AG10803 (cell line): Measurements from ENCODE around the gene ZMIZ1.

Experiments
- DNase-seq: peaks from one replicate; pipeline ENCODE4 v3.0.0; 2010; ENCODE audit warnings: low read depth
- H3K4me3 ChIP-seq: 2 replicates; pipeline ENCODE4 v1.5.1; 2011; ENCODE audit warnings: mild to moderate bottlenecking, low read length, control low read depth
- TF ChIP-seq, protein P1 (sequence below): conservative IDR thresholded peaks from 2 replicates; pipeline ENCODE4 v1.5.1; 2011; ENCODE audit warnings: mild to moderate bottlenecking, low read length, control low read depth, inconsistent platforms

ZMIZ1 gene

DNA sequence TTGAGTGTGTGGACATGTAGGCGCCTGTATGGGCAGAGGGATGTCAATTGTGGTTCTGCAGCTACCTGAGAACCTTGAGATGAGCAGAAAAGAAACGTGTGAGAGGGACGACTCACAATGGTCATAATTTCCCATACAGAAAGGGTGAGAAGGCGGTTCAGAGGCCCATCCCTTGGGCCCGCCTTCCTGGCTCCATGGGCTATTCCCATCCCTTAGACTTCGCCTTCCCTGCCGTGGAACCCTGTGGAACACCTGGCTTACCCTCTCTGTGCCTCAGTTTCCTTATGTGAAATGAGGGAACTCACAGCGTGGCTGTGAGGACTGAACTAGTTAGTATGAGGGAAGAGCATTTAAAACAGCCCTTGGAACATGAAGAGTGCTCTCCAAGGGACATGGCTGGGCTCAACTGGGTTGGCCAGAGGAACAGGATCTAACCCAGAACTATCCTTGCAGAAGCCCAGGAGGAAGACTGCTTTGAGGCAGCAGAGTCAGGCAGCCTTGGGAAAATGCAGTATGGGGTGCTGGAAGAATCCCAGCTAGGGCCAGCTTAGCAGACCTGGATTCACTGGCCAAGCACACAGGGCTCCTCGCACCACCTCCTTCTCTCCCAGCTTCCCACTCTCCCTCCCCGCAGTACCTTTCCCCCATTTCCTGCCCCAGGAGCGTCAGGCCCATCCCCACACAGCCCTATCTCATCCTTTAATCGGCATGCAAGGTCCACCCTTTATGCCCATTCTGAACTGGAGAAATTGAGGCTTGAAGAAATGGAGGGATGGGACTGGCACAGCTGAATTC, 11.1 kb upstream of the ZMIZ1 start:
- H3K4me3 ChIP-seq: no peak overlapping the region
- DNase-seq: no peak
- TF ChIP-seq, protein P1, sequence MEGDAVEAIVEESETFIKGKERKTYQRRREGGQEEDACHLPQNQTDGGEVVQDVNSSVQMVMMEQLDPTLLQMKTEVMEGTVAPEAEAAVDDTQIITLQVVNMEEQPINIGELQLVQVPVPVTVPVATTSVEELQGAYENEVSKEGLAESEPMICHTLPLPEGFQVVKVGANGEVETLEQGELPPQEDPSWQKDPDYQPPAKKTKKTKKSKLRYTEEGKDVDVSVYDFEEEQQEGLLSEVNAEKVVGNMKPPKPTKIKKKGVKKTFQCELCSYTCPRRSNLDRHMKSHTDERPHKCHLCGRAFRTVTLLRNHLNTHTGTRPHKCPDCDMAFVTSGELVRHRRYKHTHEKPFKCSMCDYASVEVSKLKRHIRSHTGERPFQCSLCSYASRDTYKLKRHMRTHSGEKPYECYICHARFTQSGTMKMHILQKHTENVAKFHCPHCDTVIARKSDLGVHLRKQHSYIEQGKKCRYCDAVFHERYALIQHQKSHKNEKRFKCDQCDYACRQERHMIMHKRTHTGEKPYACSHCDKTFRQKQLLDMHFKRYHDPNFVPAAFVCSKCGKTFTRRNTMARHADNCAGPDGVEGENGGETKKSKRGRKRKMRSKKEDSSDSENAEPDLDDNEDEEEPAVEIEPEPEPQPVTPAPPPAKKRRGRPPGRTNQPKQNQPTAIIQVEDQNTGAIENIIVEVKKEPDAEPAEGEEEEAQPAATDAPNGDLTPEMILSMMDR: no peak

DNA sequence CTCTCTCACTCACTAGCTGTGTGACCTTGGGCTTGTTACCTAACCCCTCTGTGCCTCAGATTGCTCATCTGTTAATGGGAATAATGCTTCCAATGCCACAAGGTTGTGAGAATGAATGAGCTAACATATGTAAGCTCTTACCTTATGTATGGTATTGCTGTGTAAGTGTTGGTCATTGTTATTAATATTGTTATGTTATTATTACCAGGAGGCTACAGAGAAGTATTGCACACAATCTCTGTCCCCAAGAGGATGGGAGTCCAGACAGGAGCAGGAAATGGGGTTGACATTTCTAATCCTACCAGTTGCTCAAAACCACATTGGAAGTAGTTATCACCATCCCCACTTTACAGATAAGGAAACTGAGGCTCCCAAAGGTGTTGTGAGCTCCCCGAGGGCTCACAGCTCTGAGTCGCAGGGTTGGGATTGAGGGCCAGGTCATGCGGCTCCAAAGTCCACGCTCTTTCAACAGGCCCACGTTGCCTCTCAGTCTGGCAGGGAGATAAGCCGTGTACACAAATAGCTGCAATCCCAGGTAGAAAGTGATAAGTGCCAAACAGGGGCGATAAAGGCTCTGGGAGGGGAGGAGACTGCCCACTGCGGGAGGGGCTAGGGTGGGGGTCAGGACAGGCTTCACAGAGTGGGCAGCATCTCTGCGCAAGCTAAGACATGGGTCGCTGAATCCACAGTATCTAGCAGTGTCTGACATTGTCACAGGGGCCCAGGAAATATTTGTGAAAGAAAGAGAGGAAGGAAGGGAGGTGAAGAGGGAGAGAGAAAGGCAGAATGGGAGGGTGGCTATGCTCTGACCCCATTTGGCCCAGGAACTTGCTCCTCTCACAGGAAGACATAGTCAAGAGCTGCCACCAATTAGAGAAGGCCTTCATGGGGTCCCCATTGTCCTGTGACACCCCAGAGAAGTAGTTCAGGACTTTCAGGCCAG, 9.6 kb upstream of the ZMIZ1 start:
- no peak overlapping the region for H3K4me3 ChIP-seq
- DNase-seq: no peak
- TF ChIP-seq, protein P1: no peak

DNA sequence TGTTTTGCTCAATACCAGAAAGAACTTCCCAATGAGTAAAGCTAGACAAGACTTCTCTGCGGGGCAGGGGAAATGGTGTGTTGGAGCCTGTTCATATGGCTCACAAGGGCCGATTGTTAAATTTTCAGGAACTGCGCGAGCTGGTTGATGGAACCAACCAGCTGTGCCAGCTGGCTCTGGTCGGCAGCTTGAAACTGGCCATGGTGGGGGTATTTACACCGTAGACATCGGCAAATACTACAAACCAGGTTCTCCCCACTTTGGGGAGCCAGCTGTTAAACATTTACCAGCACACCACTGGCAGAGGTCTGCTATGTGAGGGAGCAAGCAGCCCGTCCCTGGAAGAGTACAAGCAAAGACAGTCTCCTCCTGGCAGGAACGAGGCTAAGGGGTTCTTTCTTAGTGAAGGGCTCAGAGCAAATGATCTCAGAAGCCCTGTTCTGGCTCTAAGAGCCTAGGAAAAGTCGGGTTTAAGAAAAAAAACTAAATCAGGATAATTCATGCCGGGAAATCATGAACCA, 8.8 kb upstream of the ZMIZ1 start:
- H3K4me3 ChIP-seq: no peak overlapping the region
- TF ChIP-seq, protein P1: no peak
- no peak for DNase-seq

DNA sequence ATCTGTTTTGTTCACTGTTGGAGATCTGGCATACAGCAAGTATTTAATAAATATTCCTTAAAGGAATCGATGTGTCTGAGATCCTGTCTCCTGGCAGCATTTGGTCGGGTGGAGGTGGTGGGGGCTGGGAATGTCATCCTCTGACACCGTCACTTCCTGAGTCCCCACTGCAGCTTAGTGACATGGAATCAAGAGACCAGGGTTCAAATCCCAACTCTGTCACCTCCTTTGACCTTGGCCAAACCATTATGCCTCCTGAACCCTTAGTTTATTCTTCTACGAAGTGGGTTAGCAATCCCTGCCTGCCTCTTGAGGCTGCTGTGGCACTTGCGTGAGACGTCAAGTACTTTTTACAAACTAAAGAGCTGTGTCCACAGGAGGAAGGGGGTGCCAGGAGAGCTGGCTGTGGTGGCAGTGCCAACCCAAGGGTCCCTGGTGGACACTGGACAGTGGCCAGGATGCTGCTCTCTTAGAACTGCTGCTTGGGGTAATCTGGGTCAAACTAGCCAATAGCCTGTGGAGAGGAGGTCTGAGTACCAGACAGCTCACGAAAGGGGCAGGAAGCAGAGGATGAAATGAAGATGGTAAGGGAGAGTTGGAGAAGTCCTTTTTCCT, 8.0 kb upstream of the ZMIZ1 start:
- TF ChIP-seq, protein P1: no peak
- H3K4me3 ChIP-seq: no peak overlapping the region
- no peak for DNase-seq

DNA sequence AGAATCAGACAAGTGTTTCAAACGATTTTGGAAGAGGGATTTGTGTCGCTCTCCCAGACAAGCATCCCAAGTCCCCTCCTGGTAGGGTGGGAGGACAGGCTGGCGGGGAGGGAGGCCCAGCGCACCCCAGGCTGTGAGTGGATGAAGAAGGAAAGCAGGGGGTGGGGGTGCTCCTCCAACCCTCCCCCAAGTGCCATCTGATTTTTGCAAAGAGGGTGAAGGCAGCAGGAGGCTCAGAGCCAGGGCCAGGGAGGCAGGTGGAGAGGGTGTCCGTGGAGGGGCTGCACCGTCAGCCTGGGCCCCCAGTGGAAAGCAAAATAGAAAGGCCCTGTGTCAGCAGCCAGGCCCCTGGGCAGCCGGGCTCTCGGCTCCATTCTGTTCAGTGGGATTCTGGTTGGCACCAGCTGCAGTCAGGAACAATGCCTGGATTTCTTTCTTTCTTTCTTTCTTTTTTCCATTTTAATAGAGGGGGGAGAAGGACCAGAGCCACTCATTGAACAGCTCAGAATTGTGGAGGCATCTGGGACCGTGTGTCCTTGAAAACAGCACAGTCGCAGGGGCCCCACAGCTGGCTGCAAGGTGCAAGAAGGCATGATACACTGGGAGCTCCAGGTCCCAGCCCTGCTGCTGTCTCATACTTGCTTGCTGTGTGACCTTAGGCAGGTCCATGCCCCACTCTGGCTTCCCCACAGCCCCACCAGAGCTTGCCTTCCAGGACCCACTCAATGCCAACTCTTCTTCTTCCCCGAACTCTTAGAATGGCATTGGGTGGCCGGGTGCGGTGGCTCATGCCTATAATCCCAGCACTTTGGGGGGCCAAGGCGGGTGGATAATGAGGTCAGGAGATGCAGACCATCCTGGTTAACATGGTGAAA, 7.1 kb upstream of the ZMIZ1 start:
- H3K4me3 ChIP-seq: no peak overlapping the region
- no peak for DNase-seq
- TF ChIP-seq, protein P1: no peak

DNA sequence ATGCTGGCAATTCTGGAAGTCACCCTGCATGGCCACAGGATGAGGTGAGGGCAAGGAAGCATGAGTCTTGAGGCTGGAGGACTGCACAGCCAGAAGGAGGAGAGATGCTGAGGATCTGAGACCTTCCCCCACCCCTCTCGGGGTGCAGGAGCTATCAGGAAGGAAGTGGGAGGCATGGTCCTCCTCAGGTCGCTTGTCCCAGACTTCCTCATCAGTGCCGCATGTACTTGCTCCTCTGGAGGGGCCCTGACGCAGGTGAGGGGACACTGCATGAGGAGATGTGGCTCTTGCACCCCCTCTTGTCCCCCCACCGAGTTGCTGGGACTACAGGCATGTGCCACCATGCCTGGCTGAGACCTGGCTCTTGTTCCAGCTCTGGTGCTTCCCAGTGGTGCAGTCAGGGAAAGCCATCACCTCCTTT, 5.7 kb upstream of the ZMIZ1 start:
- DNase-seq: no peak
- TF ChIP-seq, protein P1: no peak

More for the DNA sequence above, 5.7 kb upstream of the ZMIZ1 start:
- no peak overlapping the region for H3K4me3 ChIP-seq
